ENCODE measurements around the gene RHOD. TPM values are rescaled to one million over a fixed set of nuclear protein-coding genes. Genes with fewer than 3 reads are reported as not detected.

The RHOD gene
- total RNA-seq, 1 donor = 15.1 TPM

GRCh38 chr11:67120881-67121710 is 64.4 kb downstream of the RHOD start:
- no peak for TF ChIP-seq CTCF (IDR thresholded peaks at IDR 0.05; ENCODE audit: insufficient read depth, low read length)
- H3K4me3 ChIP-seq (ENCODE audit: low read depth, low read length) = peak overlapping the region; percentile 94
- peak; percentile 52 for DNase-seq (ENCODE audit: low read depth)

Other genes starting within 250 kb of the RHOD start
- gene RCE1, start 213.4 kb upstream of the RHOD start, total RNA-seq (ENCODE audit: low replicate concordance) = 5.3 and 10.7 TPM in 2 replicates
- gene LRFN4, start 199.8 kb upstream of the RHOD start, total RNA-seq (ENCODE audit: low replicate concordance) = 5.9 and 25.8 TPM in 2 replicates
- gene PC, start 98.5 kb upstream of the RHOD start, total RNA-seq (ENCODE audit: low replicate concordance) = 12.7 and 21.5 TPM in 2 replicates
- not detected in 2 replicates for gene C11orf86, start 81.5 kb upstream of the RHOD start, total RNA-seq (ENCODE audit: low replicate concordance)
- 0.09 TPM in 1 of 2 replicates, not detected in the other for gene SYT12, start 33.7 kb upstream of the RHOD start, total RNA-seq (ENCODE audit: low replicate concordance)
- 51.4 and 56.8 TPM in 2 replicates for gene KDM2A, start 62.4 kb downstream of the RHOD start, total RNA-seq (ENCODE audit: low replicate concordance)
- 10.1 and 21.5 TPM in 2 replicates for gene GRK2, start 209.6 kb downstream of the RHOD start, total RNA-seq (ENCODE audit: low replicate concordance)
- 12.1 and 25.3 TPM in 2 replicates for gene ANKRD13D, start 232.5 kb downstream of the RHOD start, total RNA-seq (ENCODE audit: low replicate concordance)
- gene SSH3, start 246.7 kb downstream of the RHOD start, total RNA-seq (ENCODE audit: low replicate concordance) = 11.7 and 12.3 TPM in 2 replicates

All from fibroblast of the aortic adventitia (primary cell).